Right lobe of liver (tissue), 4 donors: ENCODE data around the gene EIF1.

Experiments used
- POLR2A ChIP-seq: fragments of 450-650 bp; IDR thresholded peaks from one replicate; pipeline ENCODE4 v1.6.1; 2017; ENCODE audit warnings: antibody characterized with exemption, mild to moderate bottlenecking
- TF ChIP-seq, protein P1 (sequence below), 4 donors: fragments of 200-600 bp in 3 of 4; fragments of 450-650 bp in 1 of 4; IDR thresholded peaks; one replicate each; pipeline versions ENCODE4 v1.5.1 to v1.8.0; 2016 to 2022; ENCODE audit warnings: antibody characterized with exemption in 4 of 4, mild to moderate bottlenecking in 2 of 4
- donor health status: DM: no; HTN: no; CAD: no.
- donor health status: DM: no; HTN: no; CAD: no.
- donor health status: DM: no; HTN: yes; CAD: no.

DNA sequence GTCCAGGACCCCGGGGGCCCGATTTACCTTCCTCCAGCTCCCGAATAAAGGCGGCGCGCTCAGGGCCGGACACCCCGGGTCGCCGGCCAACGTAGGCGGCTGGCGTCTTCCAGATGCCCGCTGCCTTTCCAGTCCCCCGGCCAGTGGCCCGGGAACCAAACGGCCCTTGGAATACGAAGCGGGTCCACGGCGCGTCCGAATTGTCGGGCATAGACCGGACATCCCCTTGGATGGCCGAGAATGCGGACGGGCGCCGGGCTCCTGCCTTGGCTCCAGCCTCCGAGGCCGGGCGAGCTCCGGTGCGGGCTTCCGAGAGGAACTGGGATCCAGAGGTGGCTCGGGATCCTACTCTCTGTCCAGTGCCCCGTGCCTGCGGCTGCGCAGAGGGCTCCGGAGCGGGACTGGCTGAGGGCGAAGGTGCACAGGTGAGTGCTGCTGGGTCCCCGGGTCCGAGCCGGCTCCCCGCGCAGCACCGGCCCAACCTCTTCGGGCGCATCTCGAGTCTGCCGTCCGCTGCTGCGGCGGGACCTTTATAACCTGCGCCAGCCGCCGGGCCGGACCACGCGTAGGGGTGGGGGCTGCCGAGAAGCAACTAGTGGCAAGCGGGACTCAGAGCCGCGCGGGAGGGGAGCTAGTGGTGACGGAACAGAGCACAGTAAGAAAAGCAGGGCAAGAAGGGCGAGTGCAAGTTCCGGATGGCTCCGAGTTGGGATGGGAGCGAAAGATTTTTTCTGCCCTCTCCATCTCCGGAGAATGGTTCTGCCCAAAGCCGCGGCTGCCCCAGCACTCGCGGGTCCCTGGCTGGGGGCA, 45.7 kb downstream of the EIF1 start, which contains the start of gene HAP1:
- TF ChIP-seq, protein P1, sequence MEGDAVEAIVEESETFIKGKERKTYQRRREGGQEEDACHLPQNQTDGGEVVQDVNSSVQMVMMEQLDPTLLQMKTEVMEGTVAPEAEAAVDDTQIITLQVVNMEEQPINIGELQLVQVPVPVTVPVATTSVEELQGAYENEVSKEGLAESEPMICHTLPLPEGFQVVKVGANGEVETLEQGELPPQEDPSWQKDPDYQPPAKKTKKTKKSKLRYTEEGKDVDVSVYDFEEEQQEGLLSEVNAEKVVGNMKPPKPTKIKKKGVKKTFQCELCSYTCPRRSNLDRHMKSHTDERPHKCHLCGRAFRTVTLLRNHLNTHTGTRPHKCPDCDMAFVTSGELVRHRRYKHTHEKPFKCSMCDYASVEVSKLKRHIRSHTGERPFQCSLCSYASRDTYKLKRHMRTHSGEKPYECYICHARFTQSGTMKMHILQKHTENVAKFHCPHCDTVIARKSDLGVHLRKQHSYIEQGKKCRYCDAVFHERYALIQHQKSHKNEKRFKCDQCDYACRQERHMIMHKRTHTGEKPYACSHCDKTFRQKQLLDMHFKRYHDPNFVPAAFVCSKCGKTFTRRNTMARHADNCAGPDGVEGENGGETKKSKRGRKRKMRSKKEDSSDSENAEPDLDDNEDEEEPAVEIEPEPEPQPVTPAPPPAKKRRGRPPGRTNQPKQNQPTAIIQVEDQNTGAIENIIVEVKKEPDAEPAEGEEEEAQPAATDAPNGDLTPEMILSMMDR (IDR thresholded peaks at IDR 0.05): no peak
- peak; percentile 44 for TF ChIP-seq POLR2A
